ENCODE results near the gene WWOX. TPM values are rescaled to one million over a fixed set of nuclear protein-coding genes. Genes with fewer than 3 reads are reported as not detected.

The WWOX gene
- total RNA-seq, 4 donors from 2014 or later: 21.4 to 55.6 (median 33.2) TPM

GRCh38 chr16:78903843-78904242 lies 804.4 kb downstream of the WWOX start:
- ATAC-seq (ENCODE audit: low FRiP score) (no peak), DNase-seq (ENCODE audit: low spot score) (no peak)
- TF ChIP-seq CTCF (IDR thresholded peaks at IDR 0.05): no peak

GRCh38 chr16:78906135-78906534 lies 806.7 kb downstream of the WWOX start:
- ATAC-seq (ENCODE audit: low FRiP score) (no peak), DNase-seq (ENCODE audit: low spot score) (no peak)
- TF ChIP-seq CTCF (IDR thresholded peaks at IDR 0.05): no peak

GRCh38 chr16:78909226-78909625 lies 809.8 kb downstream of the WWOX start:
- ATAC-seq (ENCODE audit: low FRiP score): no peak
- DNase-seq (ENCODE audit: low spot score): no peak
- no peak for TF ChIP-seq CTCF (IDR thresholded peaks at IDR 0.05)

GRCh38 chr16:78915811-78916345 lies 816.4 kb downstream of the WWOX start:
- TF ChIP-seq CTCF (IDR thresholded peaks at IDR 0.05): no peak
- ATAC-seq (ENCODE audit: low FRiP score) (no peak), DNase-seq (ENCODE audit: low spot score) (no peak)

- no peak for DNase-seq (ENCODE audit: low spot score)
- ATAC-seq (ENCODE audit: low FRiP score): no peak
- no peak for TF ChIP-seq CTCF (IDR thresholded peaks at IDR 0.05)
These were observed 817.6 kb downstream of the WWOX start for GRCh38 chr16:78916928-78917545.

GRCh38 chr16:78918805-78919305 lies 819.4 kb downstream of the WWOX start:
- ATAC-seq (ENCODE audit: low FRiP score) (no peak), DNase-seq (ENCODE audit: low spot score) (no peak)
- no peak for TF ChIP-seq CTCF (IDR thresholded peaks at IDR 0.05)

- no peak for DNase-seq (ENCODE audit: low spot score)
- TF ChIP-seq CTCF (IDR thresholded peaks at IDR 0.05): no peak
- ATAC-seq (ENCODE audit: low FRiP score): no peak
These were observed 820.4 kb downstream of the WWOX start for GRCh38 chr16:78919852-78920251.
